ENCODE measurements around the gene WASF2. TPM values are rescaled to one million over a fixed set of nuclear protein-coding genes. Genes with fewer than 3 reads are reported as not detected.
A peak's percentile ranks its signal among the peaks of the same experiment; 100 is the strongest.
"Not testable (repeated sequence)": the region's sequence is repeated elsewhere in the genome, so short reads cannot be mapped to it uniquely, and the experiment has no call there.

WASF2 gene
- 11.3 and 12.4 TPM in 2 replicates for polyA plus RNA-seq (2014; cell fraction: cytosol; rRNA removed)
- polyA plus RNA-seq (2014; cell fraction: nucleus; rRNA removed), result 4.1 and 10.3 TPM in 2 replicates

GRCh38 chr1:27489973-27490741, at the start of gene WASF2:
WASF2 (minus strand) TSS chr1:27490167; CDS start chr1:27428890, 61,277 bp downstream.
- DNase-seq (ENCODE audit: low spot score), result peak; percentile 95

- DNase-seq (ENCODE audit: low spot score), result no peak
These were observed 48.8 kb upstream of the WASF2 start for GRCh38 chr1:27538793-27539192.

- DNase-seq (ENCODE audit: low spot score), result not testable (repeated sequence)
These were observed 48.3 kb upstream of the WASF2 start for GRCh38 chr1:27538305-27538676.

GRCh38 chr1:27536767-27537166, 46.8 kb upstream of the WASF2 start:
- DNase-seq (ENCODE audit: low spot score), result peak; percentile 63

- no peak for DNase-seq (ENCODE audit: low spot score)
These were observed 46.2 kb upstream of the WASF2 start for GRCh38 chr1:27536010-27536757.

GRCh38 chr1:27535386-27535785, 45.4 kb upstream of the WASF2 start:
- no peak for DNase-seq (ENCODE audit: low spot score)

GRCh38 chr1:27531959-27532685, 42.2 kb upstream of the WASF2 start:
- DNase-seq (ENCODE audit: low spot score), result no peak

- DNase-seq (ENCODE audit: low spot score), result no peak
These were observed 40.2 kb upstream of the WASF2 start for GRCh38 chr1:27530192-27530591.

GRCh38 chr1:27529704-27530018, 39.7 kb upstream of the WASF2 start:
- no peak for DNase-seq (ENCODE audit: low spot score)

GRCh38 chr1:27528818-27529703, 39.1 kb upstream of the WASF2 start:
- no peak for DNase-seq (ENCODE audit: low spot score)

- no peak for DNase-seq (ENCODE audit: low spot score)
These were observed 38.2 kb upstream of the WASF2 start for GRCh38 chr1:27527890-27528817.

GRCh38 chr1:27527223-27527889, 37.4 kb upstream of the WASF2 start:
- peak; percentile 64 for DNase-seq (ENCODE audit: low spot score)

GRCh38 chr1:27526569-27527222, 36.7 kb upstream of the WASF2 start:
- DNase-seq (ENCODE audit: low spot score), result no peak

- no peak for DNase-seq (ENCODE audit: low spot score)
These were observed 35.6 kb upstream of the WASF2 start for GRCh38 chr1:27525296-27526272.

GRCh38 chr1:27523337-27524020, 33.5 kb upstream of the WASF2 start:
- DNase-seq (ENCODE audit: low spot score), result no peak

- DNase-seq (ENCODE audit: low spot score), result peak; percentile 51
These were observed 32.7 kb upstream of the WASF2 start for GRCh38 chr1:27522432-27523336.

Measured in SK-N-DZ (cell line).